ENCODE data around the gene TTC4.
"Not testable (repeated sequence)": the region's sequence is repeated elsewhere in the genome, so short reads cannot be mapped to it uniquely, and the experiment has no call there.

Gene TTC4

DNA sequence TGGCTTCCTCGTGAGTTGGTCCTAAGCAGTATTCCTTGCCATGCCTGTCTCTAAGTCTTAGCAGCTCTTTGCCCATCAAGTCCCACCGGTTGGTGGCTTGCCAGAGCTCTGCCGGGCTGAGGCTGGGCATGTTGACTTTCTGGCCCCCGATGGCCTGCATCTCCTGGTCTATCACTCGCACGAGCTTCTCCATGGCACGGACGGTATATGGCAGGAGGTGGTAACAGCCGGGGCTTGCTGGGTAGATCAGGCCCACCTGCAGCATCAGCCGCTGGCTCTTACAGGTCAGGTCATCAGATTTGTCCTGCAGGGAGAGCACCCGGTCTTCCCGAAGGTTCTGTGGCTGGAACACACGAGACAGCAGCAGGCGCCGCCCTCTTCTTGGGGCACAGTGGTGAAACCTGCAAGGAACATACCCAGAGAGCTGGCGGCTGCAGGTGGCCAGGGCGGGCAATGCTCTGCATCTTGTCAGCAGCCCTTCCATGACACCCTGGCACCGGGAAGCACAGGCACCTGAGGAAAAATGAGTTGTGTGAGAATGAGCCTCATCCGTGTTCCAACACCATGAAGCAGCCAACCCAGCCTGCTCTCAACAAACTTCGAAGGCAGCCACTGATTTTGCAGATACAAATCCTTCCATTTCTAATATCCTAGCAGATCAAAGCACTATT, 43.2 kb downstream of the TTC4 start:
- no peak overlapping the region for H3K4me3 ChIP-seq (ENCODE audit: low read length)
- H3K36me3 ChIP-seq (ENCODE audit: control insufficient read depth, insufficient read depth, low read length) = peaks cover 15% of the 10 kb centered on the region
- H3K4me1 ChIP-seq (ENCODE audit: control insufficient read depth, insufficient read depth, low read length) = peaks cover 4% of the 10 kb centered on the region
- H3K9ac ChIP-seq (ENCODE audit: low read length) = no peak overlapping the region
- H3K27me3 ChIP-seq (ENCODE audit: control insufficient read depth, insufficient read depth, low read length) = no peaks in the 10 kb centered on the region
- no peak overlapping the region for H3K27ac ChIP-seq (ENCODE audit: low read depth, low read length)

- H3K4me3 ChIP-seq (ENCODE audit: low read length) = peak overlapping the region; percentile 96
- peak overlapping the region; percentile 75 for H3K9ac ChIP-seq (ENCODE audit: low read length)
- peaks cover 7% of the 10 kb centered on the region for H3K4me1 ChIP-seq (ENCODE audit: control insufficient read depth, insufficient read depth, low read length)
- peak overlapping the region; percentile 65 for H3K27ac ChIP-seq (ENCODE audit: low read depth, low read length)
- no peaks in the 10 kb centered on the region for H3K27me3 ChIP-seq (ENCODE audit: control insufficient read depth, insufficient read depth, low read length)
- H3K36me3 ChIP-seq (ENCODE audit: control insufficient read depth, insufficient read depth, low read length) = no peaks in the 10 kb centered on the region
Measured at GRCh38 chr1:54763816-54764132, 48.1 kb downstream of the TTC4 start.

DNA sequence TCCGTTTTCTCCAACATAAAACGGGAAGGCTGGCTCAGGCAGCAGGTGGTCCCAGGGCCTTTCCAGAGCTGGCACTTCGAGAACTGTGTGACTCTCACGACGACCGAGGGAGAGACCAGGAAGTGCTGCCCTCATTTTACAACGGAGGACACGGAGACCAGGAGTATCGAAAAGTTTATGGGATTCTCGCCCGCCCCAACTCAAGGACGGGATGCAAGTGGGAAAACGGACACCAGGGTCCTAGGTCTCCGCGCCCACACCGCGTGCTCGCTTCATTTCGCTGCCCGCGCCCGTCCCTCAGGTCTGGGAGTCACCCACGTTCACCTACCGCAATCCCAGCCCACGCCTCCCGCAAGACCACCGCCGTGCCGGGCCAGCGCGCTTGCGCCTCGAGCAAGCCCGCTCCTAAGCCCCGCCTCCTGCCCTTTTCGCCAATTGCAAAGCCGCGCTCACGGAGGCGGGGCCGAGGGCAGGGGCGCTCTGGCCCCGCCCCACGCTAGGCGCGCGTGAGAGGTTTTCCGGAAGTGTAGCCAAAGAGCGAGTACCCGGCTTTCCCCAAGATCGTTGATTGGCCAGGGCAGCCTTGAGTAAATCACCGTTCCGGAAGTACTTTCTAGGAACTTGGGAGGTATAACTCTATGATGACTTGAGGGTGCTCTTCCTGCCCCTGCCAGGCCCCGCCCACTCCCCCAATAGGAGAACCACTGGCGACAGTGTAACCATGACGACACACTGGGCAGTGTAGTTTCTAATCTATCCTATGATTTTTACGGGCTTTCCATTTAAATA, 48.7 kb downstream of the TTC4 start, which contains the start of gene PARS2:
PARS2 (minus strand) TSS at position 391 of the 789 bp plus-strand sequence. CDS start 5,362 bp downstream, outside the sequence.
- Histone ChIP-seq H3K27ac (ENCODE audit: low read depth, low read length) (peak within 1 kb of the TSS; percentile 65), H3K27me3 (ENCODE audit: control insufficient read depth, insufficient read depth, low read length) (no peaks in the 10 kb centered on the region)

DNA sequence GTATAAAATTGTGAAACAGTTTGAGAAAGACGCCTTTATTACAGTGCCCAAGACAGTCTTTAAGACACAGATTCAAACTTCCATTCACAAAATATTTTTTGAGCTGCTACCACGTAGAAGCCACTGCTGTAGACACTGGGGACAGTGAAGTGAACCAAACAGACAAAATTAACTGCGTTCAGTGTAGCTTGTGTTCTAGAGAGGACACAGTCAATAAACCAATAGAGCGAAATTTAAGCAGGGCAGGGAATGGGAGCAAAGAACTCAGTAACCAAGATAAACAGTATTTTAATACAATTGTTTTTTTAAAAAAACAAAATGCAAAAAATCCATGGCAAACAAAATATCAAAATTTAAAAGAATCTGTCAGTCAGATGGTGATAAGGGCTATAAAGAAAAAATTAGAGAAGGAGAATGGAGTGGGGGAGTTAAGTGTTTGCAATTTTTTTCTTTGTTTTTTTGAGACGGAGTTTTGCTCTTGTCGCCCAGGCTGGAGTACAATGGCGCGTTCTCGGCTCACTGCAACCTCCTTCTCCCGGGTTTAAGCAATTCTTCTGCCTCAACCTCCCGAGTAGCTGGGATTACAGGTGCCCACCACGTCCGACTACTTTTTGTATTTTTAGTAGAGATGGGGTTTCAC, 49.4 kb downstream of the TTC4 start:
- no peaks in the 10 kb centered on the region for H3K27me3 ChIP-seq (ENCODE audit: control insufficient read depth, insufficient read depth, low read length)
- H3K4me3 ChIP-seq (ENCODE audit: low read length) = peak overlapping the region; percentile 41
- no peaks in the 10 kb centered on the region for H3K36me3 ChIP-seq (ENCODE audit: control insufficient read depth, insufficient read depth, low read length)
- no peak overlapping the region for H3K9ac ChIP-seq (ENCODE audit: low read length)
- H3K4me1 ChIP-seq (ENCODE audit: control insufficient read depth, insufficient read depth, low read length) = peaks cover 7% of the 10 kb centered on the region
- H3K27ac ChIP-seq (ENCODE audit: low read depth, low read length) = peak overlapping the region; percentile 24

More for the DNA sequence above, 48.7 kb downstream of the TTC4 start, which contains the start of gene PARS2:
- Histone ChIP-seq H3K36me3 (ENCODE audit: control insufficient read depth, insufficient read depth, low read length) (no peaks in the 10 kb centered on the region), H3K4me3 (ENCODE audit: low read length) (peak within 1 kb of the TSS; percentile 96), H3K9ac (ENCODE audit: low read length) (peak within 1 kb of the TSS; percentile 75), H3K4me1 (ENCODE audit: control insufficient read depth, insufficient read depth, low read length) (peaks cover 7% of the 10 kb centered on the region)

- H3K4me3 ChIP-seq (ENCODE audit: low read length) = no peak overlapping the region
- peaks cover 7% of the 10 kb centered on the region for H3K4me1 ChIP-seq (ENCODE audit: control insufficient read depth, insufficient read depth, low read length)
- no peak overlapping the region for H3K27ac ChIP-seq (ENCODE audit: low read depth, low read length)
- no peak overlapping the region for H3K9ac ChIP-seq (ENCODE audit: low read length)
- no peaks in the 10 kb centered on the region for H3K36me3 ChIP-seq (ENCODE audit: control insufficient read depth, insufficient read depth, low read length)
- H3K27me3 ChIP-seq (ENCODE audit: control insufficient read depth, insufficient read depth, low read length) = no peaks in the 10 kb centered on the region
Measured at GRCh38 chr1:54766726-54767125, 51.1 kb downstream of the TTC4 start.

- Histone ChIP-seq H3K4me1 (ENCODE audit: control insufficient read depth, insufficient read depth, low read length) (peaks cover 7% of the 10 kb centered on the region), H3K4me3 (ENCODE audit: low read length) (no peak overlapping the region), H3K27me3 (ENCODE audit: control insufficient read depth, insufficient read depth, low read length) (no peaks in the 10 kb centered on the region), H3K9ac (ENCODE audit: low read length) (no peak overlapping the region), H3K27ac (ENCODE audit: low read depth, low read length) (no peak overlapping the region), H3K36me3 (ENCODE audit: control insufficient read depth, insufficient read depth, low read length) (no peaks in the 10 kb centered on the region)
Measured at GRCh38 chr1:54767526-54767925, 51.9 kb downstream of the TTC4 start.

DNA sequence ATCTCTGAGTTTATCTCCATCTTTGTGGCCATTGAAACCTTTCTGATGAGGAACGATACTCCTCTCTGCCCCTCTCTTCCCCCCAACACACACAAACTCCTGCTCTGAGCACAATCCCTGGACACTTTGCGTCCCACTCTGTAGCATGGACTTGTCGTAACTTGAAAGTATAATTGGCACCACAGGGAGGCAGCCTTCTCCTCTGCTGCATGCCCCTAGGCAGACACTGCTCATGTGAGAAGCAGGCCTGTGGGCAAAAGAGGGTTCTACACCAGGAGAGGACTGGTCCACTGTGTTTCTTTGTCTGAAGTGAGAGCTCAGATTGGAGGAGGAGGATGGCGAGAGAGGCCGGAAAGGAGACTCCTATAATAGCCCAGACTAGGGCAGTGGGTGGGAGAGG, 52.4 kb downstream of the TTC4 start:
- Histone ChIP-seq H3K27ac (ENCODE audit: low read depth, low read length) (no peak overlapping the region), H3K4me3 (ENCODE audit: low read length) (no peak overlapping the region), H3K36me3 (ENCODE audit: control insufficient read depth, insufficient read depth, low read length) (no peaks in the 10 kb centered on the region), H3K4me1 (ENCODE audit: control insufficient read depth, insufficient read depth, low read length) (peaks cover 7% of the 10 kb centered on the region), H3K27me3 (ENCODE audit: control insufficient read depth, insufficient read depth, low read length) (no peaks in the 10 kb centered on the region), H3K9ac (ENCODE audit: low read length) (no peak overlapping the region)

DNA sequence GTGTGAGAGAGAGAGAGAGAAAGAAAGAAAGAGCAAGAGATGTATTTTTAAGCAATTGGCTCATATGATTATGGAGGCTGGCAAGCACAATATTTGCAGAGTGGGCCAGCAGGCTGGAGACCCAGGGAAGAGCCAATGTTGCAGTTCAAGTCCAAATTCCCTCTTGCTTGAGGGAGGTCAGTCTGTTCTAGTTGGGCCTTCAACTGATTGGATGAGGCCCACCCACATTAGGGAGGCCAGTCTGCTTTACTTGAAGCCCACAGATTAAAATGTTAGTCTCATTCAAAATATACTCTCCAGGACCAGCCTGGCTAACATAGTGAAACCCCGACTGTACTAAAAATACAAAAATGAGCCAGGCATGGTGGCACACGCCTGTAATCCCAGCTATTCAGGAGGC, 57.3 kb downstream of the TTC4 start:
- Histone ChIP-seq H3K27me3 (ENCODE audit: control insufficient read depth, insufficient read depth, low read length) (no peaks in the 10 kb centered on the region), H3K4me3 (ENCODE audit: low read length) (no peak overlapping the region), H3K36me3 (ENCODE audit: control insufficient read depth, insufficient read depth, low read length) (no peaks in the 10 kb centered on the region), H3K4me1 (ENCODE audit: control insufficient read depth, insufficient read depth, low read length) (peaks cover 7% of the 10 kb centered on the region), H3K9ac (ENCODE audit: low read length) (no peak overlapping the region), H3K27ac (ENCODE audit: low read depth, low read length) (no peak overlapping the region)

DNA sequence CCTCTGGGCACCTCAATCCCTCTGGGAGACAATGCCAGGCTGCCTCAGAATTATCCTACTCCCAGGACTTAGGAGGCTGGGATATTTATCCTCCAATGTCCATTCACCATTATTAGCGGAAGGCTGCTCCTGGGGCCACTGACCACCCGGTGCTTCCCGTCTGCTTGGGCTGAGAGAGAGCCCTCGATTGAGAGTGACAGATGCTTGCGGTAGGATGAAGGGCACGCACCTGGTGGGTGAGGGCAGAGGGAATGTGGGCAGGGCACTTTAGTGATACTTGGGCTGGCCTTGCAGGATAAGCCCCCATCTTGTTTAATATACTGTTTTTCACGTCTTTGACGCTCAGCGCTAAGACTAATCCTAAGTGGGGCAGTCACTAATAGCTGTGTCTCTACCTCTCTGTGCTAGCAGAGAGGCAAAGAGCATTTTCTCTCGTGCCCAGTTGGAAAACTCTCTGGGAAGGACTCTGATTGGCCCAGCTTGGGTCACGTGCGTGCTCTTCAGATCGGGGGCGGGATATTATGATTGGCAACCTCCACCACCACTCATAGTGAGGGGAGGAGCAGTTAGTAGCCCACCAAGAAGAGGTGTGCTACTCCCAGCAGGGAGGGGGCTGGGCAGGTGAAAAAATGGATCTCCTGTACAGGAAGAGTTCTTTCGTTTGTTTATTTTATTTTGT, 59.3 kb downstream of the TTC4 start:
- Histone ChIP-seq H3K27ac (ENCODE audit: low read depth, low read length) (no peak overlapping the region), H3K27me3 (ENCODE audit: control insufficient read depth, insufficient read depth, low read length) (no peaks in the 10 kb centered on the region), H3K4me1 (ENCODE audit: control insufficient read depth, insufficient read depth, low read length) (peaks cover 7% of the 10 kb centered on the region), H3K9ac (ENCODE audit: low read length) (no peak overlapping the region), H3K4me3 (ENCODE audit: low read length) (no peak overlapping the region), H3K36me3 (ENCODE audit: control insufficient read depth, insufficient read depth, low read length) (no peaks in the 10 kb centered on the region)

DNA sequence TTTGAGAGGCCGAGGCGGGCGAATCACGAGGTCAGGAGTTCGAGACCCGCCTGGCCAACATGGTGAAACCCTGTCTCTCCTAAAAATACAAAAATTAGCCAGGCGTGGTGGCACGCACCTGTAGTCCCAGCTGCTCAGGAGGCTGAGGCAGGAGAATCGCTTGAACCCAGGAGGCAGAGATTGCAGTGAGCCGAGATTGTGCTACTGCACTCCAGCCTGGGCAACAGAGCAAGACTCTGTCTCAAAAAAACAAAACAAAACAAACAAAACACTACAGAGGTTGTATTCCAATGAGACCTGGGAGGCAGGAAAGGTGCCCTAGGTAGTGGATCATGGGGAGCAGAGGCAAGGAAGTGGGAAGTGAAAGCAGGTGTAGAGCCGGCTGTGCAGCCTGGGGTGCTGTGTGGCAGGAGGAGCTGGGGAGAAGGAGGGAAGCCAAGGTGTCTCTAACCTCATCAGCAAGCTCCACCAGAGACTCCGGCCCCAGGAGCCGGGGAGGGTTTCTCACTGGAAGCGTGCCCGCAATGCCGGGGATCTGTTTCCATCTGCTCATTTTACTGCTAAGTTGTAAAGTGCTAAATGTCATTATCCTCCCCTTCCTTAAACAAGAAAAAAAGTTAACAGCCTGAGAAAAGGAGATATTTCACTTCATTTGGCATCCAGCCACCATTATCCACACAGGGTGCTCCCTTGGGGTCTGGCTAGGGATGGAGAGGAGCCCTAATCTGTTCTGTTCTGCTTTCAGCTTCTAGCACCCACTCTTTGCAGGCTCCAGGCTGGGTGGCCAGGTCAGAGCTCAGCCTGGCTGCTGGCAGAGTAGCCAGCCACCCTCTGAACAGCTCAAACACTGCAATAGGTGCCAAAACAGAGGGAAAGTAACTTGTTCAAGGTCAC, 60.4 kb downstream of the TTC4 start:
- not testable (repeated sequence) for H3K9ac ChIP-seq (ENCODE audit: low read length); H3K27me3 ChIP-seq (ENCODE audit: control insufficient read depth, insufficient read depth, low read length); H3K4me3 ChIP-seq (ENCODE audit: low read length); H3K4me1 ChIP-seq (ENCODE audit: control insufficient read depth, insufficient read depth, low read length); H3K36me3 ChIP-seq (ENCODE audit: control insufficient read depth, insufficient read depth, low read length)
- H3K27ac ChIP-seq (ENCODE audit: low read depth, low read length) = peak overlapping the region; percentile 68

DNA sequence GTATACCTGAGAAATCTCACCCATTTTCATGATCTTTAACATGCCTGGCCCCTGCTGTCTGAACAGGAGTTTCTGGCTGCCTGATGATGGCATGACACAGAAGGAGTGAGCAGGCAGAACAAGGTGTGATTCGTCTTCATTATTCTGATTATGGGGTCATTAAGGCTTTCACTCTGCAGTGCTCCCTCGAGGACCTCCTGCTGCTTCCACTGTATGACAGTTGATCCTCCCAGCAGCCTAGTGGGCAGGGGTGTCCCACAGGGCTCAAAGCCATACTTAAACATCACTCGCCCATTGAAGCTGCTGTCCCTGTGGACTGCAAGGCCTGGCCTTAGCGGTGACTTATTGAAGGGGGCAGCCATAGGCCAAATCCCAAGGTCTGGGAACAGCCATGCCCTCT, 61.4 kb downstream of the TTC4 start:
- H3K9ac ChIP-seq (ENCODE audit: low read length) = no peak overlapping the region
- H3K4me3 ChIP-seq (ENCODE audit: low read length) = no peak overlapping the region
- peak overlapping the region; percentile 68 for H3K27ac ChIP-seq (ENCODE audit: low read depth, low read length)
- peaks cover 7% of the 10 kb centered on the region for H3K4me1 ChIP-seq (ENCODE audit: control insufficient read depth, insufficient read depth, low read length)
- peaks cover 2% of the 10 kb centered on the region for H3K36me3 ChIP-seq (ENCODE audit: control insufficient read depth, insufficient read depth, low read length)
- H3K27me3 ChIP-seq (ENCODE audit: control insufficient read depth, insufficient read depth, low read length) = no peaks in the 10 kb centered on the region
